ENCODE data around the gene KCNK1. TPM values are rescaled to one million over a fixed set of nuclear protein-coding genes. Genes with fewer than 3 reads are reported as not detected.

KCNK1 gene
- total RNA-seq, 1 donor from 2014 or later, result not detected

- H3K4me1 Mint-ChIP-seq (ENCODE audit: low read depth, unreplicated experiment), result no peaks in the 10 kb centered on the region
- no peak for TF ChIP-seq CTCF (IDR thresholded peaks at IDR 0.05; ENCODE audit: partially characterized antibody, unreplicated experiment)
- no peak overlapping the region for H3K4me3 Mint-ChIP-seq (ENCODE audit: unreplicated experiment)
- peaks cover 7% of the 10 kb centered on the region for H3K36me3 Mint-ChIP-seq (ENCODE audit: unreplicated experiment)
- DNase-seq, result no peak
- H3K27ac Mint-ChIP-seq (ENCODE audit: unreplicated experiment), result no peak overlapping the region
- H3K9me3 Mint-ChIP-seq (ENCODE audit: unreplicated experiment), result no peaks in the 10 kb centered on the region
- H3K27me3 Mint-ChIP-seq (ENCODE audit: unreplicated experiment), result peaks cover 4% of the 10 kb centered on the region
Observed at GRCh38 chr1:233570706-233571105, 43.2 kb upstream of the KCNK1 start.

- Mint-ChIP-seq H3K27ac (ENCODE audit: unreplicated experiment) (no peak overlapping the region), H3K9me3 (ENCODE audit: unreplicated experiment) (peaks cover 2% of the 10 kb centered on the region), H3K4me3 (ENCODE audit: unreplicated experiment) (no peak overlapping the region), H3K27me3 (ENCODE audit: unreplicated experiment) (peaks cover 4% of the 10 kb centered on the region), H3K36me3 (ENCODE audit: unreplicated experiment) (peaks cover 5% of the 10 kb centered on the region), H3K4me1 (ENCODE audit: low read depth, unreplicated experiment) (no peaks in the 10 kb centered on the region)
- TF ChIP-seq CTCF (IDR thresholded peaks at IDR 0.05; ENCODE audit: partially characterized antibody, unreplicated experiment), result no peak
- no peak for DNase-seq
Observed at GRCh38 chr1:233572896-233573295, 41.0 kb upstream of the KCNK1 start.

DNA sequence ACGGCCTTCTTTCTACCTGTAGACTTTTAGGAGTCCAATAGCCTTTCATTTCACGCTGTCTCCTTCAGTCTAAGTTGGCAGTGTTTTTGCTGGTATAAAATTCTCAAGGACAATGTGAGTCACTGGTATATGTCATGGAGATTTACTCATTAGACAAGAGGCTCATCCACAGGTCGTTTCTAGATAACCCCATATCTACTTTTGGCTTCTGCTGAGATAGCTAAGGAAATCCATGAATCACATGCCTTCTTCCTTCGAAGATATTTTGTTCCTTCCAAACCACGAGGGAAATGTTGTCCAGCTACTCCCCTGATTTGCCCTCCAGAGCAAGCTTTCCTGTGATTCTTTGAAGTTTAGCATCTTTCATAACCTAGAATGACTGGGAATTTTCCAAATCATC is 38.5 kb upstream of the KCNK1 start:
- no peak overlapping the region for H3K4me3 Mint-ChIP-seq (ENCODE audit: unreplicated experiment)
- H3K27me3 Mint-ChIP-seq (ENCODE audit: unreplicated experiment), result peaks cover 6% of the 10 kb centered on the region
- H3K9me3 Mint-ChIP-seq (ENCODE audit: unreplicated experiment), result peaks cover 2% of the 10 kb centered on the region
- TF ChIP-seq CTCF (IDR thresholded peaks at IDR 0.05; ENCODE audit: partially characterized antibody, unreplicated experiment), result no peak
- H3K4me1 Mint-ChIP-seq (ENCODE audit: low read depth, unreplicated experiment), result no peaks in the 10 kb centered on the region
- peaks cover 7% of the 10 kb centered on the region for H3K36me3 Mint-ChIP-seq (ENCODE audit: unreplicated experiment)
- DNase-seq, result no peak
- H3K27ac Mint-ChIP-seq (ENCODE audit: unreplicated experiment), result no peak overlapping the region

- Mint-ChIP-seq H3K4me3 (ENCODE audit: unreplicated experiment) (no peak overlapping the region), H3K27ac (ENCODE audit: unreplicated experiment) (no peak overlapping the region), H3K36me3 (ENCODE audit: unreplicated experiment) (peaks cover 7% of the 10 kb centered on the region), H3K27me3 (ENCODE audit: unreplicated experiment) (peaks cover 5% of the 10 kb centered on the region), H3K4me1 (ENCODE audit: low read depth, unreplicated experiment) (no peaks in the 10 kb centered on the region), H3K9me3 (ENCODE audit: unreplicated experiment) (no peaks in the 10 kb centered on the region)
- no peak for DNase-seq
- no peak for TF ChIP-seq CTCF (IDR thresholded peaks at IDR 0.05; ENCODE audit: partially characterized antibody, unreplicated experiment)
Observed at GRCh38 chr1:233582439-233582838, 31.5 kb upstream of the KCNK1 start.

DNA sequence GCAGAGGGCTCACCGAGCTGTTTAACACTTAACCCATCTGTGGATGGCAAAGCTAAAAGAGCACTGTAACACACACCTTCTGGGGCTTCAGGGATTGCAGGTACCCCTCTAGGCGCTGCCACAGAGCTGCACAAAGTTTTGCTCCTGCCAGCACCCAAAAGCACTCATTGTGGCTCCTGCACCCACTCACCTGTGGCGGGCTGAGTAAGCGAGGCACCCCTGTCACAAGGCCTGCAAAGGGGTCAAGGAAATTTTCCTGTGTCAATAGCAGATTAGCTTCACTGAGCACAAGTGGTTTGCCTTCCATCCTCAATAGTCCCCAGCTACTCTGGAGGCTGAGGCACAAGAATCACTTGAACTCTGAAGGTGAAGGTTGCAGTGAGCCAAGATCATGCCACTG is 29.5 kb upstream of the KCNK1 start:
- no peak for TF ChIP-seq CTCF (IDR thresholded peaks at IDR 0.05; ENCODE audit: partially characterized antibody, unreplicated experiment)
- Mint-ChIP-seq H3K4me3 (ENCODE audit: unreplicated experiment) (no peak overlapping the region), H3K27me3 (ENCODE audit: unreplicated experiment) (peaks cover 2% of the 10 kb centered on the region), H3K27ac (ENCODE audit: unreplicated experiment) (no peak overlapping the region), H3K9me3 (ENCODE audit: unreplicated experiment) (no peaks in the 10 kb centered on the region), H3K4me1 (ENCODE audit: low read depth, unreplicated experiment) (no peaks in the 10 kb centered on the region), H3K36me3 (ENCODE audit: unreplicated experiment) (peaks cover 3% of the 10 kb centered on the region)
- no peak for DNase-seq

Measured in glutamatergic neuron (in vitro differentiated cells).